ENCODE results near the gene HRH2.

HRH2 gene

DNA sequence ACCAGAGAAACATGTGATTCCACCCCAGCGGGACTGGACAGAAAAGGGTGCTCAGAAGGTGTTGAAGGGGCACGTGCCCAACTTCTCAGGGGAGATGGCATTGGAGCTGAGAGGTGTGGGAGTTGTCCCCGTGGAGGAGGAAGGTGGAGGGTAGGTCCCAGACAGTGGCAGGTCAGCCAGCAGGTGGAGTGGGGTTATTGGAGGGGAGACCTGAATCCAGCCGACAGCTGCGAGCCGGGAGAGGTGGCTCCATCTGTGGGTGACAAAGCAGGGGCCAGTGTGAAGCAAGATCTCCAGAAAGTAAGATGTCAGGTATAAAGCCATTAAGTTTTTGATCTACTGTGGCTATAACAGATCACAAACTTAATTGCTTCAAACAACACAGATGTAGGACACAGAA lies 75.1 kb downstream of the HRH2 start:
- TF ChIP-seq GATA1 (IDR thresholded peaks at IDR 0.05; ENCODE audit: low read depth, low read length) = no peak
- TF ChIP-seq POLR2A (IDR thresholded peaks at IDR 0.05; ENCODE audit: low read length) = no peak
- DNase-seq = no peak

DNA sequence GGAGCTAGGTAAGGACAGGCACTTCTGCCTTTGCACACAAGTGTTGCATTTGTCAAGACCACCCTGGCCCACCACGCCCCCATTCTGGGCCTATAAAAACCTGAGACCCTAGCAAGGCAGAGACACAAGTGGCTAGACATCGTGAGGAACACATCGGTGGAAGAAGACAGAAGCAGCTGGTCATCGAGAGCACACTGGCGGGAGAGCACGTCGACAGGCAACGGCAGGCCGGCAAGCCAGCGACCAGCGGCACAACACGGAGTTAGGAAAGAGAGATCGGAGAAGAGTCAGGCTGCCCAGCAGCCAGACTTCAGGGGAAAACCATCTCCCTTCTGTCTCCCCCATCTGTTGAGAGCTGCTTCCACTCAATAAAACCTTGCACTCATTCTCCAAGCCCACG lies 76.1 kb downstream of the HRH2 start:
- TF ChIP-seq GATA1 (IDR thresholded peaks at IDR 0.05; ENCODE audit: low read depth, low read length) (no peak), POLR2A (IDR thresholded peaks at IDR 0.05; ENCODE audit: low read length) (no peak)
- DNase-seq = no peak

DNA sequence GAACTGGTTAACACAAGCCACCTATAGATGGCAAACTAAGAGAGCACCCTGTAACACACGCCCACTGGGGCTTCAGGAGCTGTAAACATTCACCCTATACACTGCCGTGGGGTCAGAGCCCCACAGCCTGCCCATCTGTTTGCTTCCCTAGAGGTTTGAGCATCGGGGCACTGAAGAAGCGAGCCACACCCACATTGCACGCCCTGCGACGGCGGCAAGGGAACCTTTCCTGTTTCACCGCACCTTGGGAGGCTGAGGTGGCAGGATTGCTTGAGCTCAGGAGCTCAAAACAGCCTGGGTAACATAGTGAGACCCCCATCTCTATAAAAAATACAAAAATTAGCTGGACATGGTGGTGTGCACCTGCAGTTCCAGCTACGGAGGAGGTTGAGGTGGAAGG lies 76.6 kb downstream of the HRH2 start:
- TF ChIP-seq POLR2A (IDR thresholded peaks at IDR 0.05; ENCODE audit: low read length) (no peak), GATA1 (IDR thresholded peaks at IDR 0.05; ENCODE audit: low read depth, low read length) (no peak)
- DNase-seq = no peak

DNA sequence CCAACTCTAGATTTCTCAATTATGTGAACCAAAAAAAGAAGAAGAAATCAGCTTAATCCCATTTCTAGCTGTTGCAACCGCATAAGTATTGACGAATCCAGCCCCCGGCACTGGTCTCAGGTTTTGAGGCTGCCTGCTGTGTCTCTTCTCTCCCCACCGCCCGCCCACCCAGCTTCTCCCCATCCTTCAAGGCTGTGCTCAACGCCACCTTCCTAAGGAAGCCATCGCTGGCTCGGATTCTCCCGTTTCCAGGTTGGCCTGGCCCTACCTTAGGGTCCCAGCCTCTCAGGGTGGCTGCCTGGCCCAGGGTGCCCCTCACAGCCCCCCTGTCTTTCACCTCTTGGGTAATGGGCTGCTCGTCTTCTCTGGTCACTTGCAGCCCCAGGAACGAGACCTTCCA lies 77.8 kb downstream of the HRH2 start:
- no peak for DNase-seq
- TF ChIP-seq POLR2A (IDR thresholded peaks at IDR 0.05; ENCODE audit: low read length) = no peak
- TF ChIP-seq GATA1 (IDR thresholded peaks at IDR 0.05; ENCODE audit: low read depth, low read length) = no peak

DNA sequence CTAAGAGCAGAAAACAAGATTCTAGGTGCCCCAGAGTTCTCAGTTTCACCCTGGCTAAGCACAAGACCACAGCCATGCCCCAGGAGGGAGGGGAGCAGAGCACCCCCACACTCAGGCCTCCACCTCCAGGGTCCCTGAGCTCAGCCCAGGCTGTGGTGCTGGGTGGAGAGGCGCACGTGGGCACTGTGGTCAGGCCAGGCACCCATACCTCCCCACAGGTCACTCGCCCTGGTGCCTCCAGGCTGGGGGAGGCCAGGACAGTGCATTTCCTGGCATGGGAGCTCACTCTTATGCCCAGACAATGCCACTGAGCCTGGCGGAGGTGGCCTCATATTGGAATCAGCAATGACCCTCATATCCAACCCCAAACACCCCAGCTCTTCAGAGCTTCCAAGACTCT lies 78.8 kb downstream of the HRH2 start:
- no peak for TF ChIP-seq POLR2A (IDR thresholded peaks at IDR 0.05; ENCODE audit: low read length)
- TF ChIP-seq GATA1 (IDR thresholded peaks at IDR 0.05; ENCODE audit: low read depth, low read length) = no peak

DNA sequence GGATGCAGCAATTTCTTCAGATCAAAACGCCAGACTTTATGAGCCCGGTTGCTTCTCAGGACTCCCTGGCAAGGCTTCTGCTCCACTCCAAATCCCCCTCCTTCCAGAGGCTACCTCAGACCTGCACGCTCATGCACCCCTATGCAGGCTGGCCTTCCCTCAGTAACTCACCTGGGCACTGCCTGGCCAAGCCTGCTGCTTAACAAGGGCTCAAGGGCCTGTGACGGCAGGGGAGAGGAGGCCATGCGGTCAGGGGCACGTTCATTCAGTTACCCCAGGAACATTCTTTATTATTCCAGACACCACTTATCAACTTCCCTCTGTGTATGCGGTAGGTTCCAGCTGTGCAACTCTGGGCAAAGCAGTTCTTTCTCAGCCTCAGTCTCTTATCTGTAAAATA lies 79.6 kb downstream of the HRH2 start:
- DNase-seq = no peak
- no peak for TF ChIP-seq GATA1 (IDR thresholded peaks at IDR 0.05; ENCODE audit: low read depth, low read length)

More for the DNA sequence above, 78.8 kb downstream of the HRH2 start:
- DNase-seq = no peak

DNA sequence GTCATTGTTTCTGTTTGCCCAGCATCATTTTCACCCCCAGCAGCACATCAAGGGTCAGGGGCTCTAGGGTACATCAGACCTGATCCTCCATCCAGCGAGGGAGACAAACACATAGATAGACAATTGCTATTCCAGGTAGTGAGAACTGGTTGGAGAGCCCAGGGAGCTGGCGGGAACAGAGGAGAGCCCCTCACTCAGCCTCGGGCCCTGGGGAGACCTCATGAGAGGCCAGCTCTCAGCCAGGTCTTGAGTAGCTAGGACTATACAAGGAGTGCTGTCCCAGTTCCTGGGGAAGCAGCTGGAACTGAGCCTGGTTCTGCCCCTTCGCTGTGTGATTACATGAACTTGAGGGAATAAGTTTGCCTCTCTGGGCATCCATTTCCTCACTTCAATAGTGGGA lies 80.3 kb downstream of the HRH2 start:
- TF ChIP-seq POLR2A (IDR thresholded peaks at IDR 0.05; ENCODE audit: low read length) (no peak), GATA1 (IDR thresholded peaks at IDR 0.05; ENCODE audit: low read depth, low read length) (no peak)
- no peak for DNase-seq

DNA sequence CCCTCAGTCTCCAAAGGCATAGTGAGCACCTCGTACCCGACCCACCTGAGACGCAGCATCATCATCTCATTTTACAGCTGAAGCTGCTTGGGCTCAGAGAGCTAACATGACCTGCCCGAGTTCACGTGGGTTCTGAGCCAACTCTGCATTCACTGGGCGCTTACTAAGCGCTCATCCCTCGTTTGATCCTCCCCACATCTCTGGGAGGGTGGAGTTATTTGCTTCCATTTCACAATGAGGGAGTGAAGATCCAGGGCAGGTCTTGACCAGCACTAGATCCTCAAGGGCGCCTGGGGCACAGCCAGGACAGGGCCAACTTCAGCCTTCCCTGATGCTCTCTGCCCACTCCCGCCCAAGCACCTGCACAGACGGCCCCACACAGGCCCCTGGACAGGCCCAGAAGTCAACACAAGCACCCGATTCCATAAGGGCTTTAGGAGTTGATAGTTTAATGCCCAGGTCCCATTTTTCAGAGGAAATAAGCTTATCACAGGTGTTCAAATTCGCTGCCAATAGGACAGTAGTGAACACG lies 80.8 kb downstream of the HRH2 start:
- DNase-seq = no peak
- TF ChIP-seq GATA1 (IDR thresholded peaks at IDR 0.05; ENCODE audit: low read depth, low read length) (no peak), POLR2A (IDR thresholded peaks at IDR 0.05; ENCODE audit: low read length) (no peak)

DNA sequence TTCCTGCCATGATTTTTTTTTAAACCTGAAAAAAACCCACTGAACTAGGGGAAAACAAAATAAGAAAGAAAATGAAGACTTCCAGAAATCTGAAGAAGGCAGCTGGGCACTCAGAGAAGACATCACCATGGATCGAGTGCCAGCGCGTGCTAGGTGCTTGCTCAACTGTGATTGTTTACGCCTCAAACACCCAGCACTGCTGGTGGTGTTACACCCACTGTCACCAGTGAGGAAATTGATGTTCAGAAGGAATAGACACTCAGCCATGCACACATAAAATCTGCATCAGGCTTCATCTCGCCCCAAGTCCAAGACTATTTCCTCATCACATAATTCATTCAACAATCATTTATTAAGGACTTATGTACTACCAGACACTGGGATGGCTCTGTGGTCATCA lies 82.1 kb downstream of the HRH2 start:
- TF ChIP-seq POLR2A (IDR thresholded peaks at IDR 0.05; ENCODE audit: low read length) (no peak), GATA1 (IDR thresholded peaks at IDR 0.05; ENCODE audit: low read depth, low read length) (no peak)
- DNase-seq = no peak

DNA sequence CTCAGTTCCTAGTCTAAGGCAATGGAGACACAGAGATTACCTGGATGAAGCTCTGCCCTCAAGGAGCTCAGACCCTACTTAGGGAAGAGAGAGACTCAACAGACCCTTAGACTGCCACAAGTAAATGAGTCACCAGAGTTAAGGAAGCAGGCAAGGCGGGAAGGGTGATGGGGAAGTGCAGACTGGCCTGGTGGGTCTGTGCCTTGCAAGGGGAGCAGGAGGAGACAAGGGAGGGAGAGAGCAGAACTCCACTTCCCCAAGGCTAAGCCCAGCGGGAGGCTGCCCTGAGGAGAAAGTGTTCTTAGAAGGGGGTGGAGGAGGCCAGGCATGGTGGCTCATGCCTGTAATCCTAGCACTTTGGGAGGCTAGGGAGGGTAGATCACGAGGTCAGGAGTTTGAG lies 83.7 kb downstream of the HRH2 start:
- TF ChIP-seq GATA1 (IDR thresholded peaks at IDR 0.05; ENCODE audit: low read depth, low read length) = no peak
- TF ChIP-seq POLR2A (IDR thresholded peaks at IDR 0.05; ENCODE audit: low read length) = no peak
- DNase-seq = no peak

DNA sequence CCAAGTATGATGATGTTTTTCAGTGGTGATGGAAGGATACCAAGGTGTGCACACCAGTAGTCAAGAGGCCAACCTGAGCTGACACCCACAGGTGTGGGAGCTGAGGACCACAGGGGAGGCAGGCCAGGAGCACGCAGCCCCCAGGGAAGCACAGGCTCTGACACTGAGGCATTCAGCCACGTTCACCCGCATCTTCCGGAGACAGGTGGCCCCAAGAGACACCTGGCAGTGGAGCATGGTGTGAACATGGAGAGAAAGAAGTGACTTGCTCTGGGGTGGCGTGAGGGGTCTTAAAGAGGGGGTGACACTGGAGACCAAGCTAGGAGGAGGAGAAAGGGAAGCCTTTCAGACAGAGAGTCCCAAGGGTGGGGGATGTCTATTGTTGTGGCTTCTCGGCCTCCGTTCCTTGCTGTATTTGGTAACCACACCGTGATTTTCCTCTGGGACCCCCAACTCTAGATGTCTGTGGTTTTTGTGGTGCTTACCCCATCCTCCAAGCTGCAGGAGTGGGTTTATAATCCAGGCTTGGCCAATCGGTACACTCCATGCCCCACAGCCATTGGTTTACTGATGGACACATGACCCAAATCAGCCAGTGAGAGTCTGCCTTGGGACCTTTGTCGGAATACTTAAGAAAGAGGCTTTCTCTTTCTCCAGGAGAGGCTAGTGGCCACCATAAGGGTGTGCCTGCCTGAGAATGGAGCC lies 84.6 kb downstream of the HRH2 start:
- TF ChIP-seq GATA1 (IDR thresholded peaks at IDR 0.05; ENCODE audit: low read depth, low read length) (no peak), POLR2A (IDR thresholded peaks at IDR 0.05; ENCODE audit: low read length) (no peak)
- no peak for DNase-seq

DNA sequence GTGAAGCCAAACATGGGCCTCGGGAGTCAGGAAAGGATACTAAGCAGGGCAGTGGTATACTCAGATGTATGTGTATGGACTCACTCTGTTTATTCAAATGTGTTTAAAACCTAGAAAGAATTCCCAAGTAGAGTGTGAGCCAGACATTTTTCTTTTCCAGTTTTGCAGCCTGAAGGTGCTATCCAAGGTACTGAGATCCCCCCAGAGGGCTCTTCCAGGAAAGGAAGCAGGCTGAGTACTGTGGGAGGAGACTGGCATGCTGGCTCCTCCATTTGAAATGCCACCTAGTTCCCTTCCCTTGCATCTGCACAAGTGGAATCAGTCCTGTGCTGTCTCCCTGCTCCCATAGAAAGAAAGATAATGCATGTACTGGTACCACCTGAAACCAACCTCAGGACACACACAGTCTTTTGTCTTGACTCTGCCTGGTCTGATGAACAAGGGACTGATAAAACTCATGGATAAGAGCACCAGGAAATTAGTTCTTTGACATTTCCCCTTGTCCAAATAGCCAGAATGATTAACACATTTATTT lies 85.9 kb downstream of the HRH2 start:
- no peak for DNase-seq
- no peak for TF ChIP-seq POLR2A (IDR thresholded peaks at IDR 0.05; ENCODE audit: low read length)
- no peak for TF ChIP-seq GATA1 (IDR thresholded peaks at IDR 0.05; ENCODE audit: low read depth, low read length)

DNA sequence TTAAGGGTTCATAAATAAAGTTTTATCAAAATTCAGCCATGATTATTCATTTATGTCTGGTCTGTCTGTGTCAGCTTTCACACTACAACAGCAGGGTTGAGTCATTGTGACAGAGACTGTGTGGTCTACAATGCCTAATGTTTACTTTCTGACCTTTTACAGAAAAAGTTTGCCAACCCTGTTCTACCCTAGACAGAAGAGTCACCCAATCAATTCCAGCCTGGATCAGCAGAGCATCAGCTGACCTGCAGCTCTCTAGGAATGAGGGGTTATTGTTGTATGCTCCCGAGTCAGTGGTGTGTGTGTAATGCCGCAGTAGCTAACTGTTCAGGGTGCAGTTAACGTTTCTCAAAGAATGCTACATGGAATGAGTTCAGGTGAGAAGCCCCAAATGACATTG lies 87.3 kb downstream of the HRH2 start:
- no peak for DNase-seq
- no peak for TF ChIP-seq POLR2A (IDR thresholded peaks at IDR 0.05; ENCODE audit: low read length)
- no peak for TF ChIP-seq GATA1 (IDR thresholded peaks at IDR 0.05; ENCODE audit: low read depth, low read length)

DNA sequence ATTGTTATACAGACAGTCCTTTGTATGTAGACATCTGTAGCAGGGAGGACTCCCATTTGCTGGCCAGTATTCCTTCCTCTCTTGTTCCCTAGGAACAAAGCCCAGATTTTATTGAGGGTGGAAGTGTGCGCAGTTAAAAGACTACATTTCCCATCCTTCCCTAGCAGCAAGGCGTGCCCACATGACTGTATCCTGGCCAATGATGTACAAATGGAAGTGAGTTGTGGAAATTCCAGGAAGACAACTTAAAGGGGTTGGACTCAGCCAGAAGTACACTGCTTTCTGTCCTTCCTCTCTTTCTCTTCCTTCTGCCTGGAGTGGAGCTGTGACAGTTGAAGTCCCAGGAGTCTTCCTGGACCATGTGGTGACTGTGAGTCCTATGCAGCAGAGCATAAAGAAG lies 89.0 kb downstream of the HRH2 start:
- DNase-seq = no peak
- TF ChIP-seq GATA1 (IDR thresholded peaks at IDR 0.05; ENCODE audit: low read depth, low read length) (no peak), POLR2A (IDR thresholded peaks at IDR 0.05; ENCODE audit: low read length) (no peak)

DNA sequence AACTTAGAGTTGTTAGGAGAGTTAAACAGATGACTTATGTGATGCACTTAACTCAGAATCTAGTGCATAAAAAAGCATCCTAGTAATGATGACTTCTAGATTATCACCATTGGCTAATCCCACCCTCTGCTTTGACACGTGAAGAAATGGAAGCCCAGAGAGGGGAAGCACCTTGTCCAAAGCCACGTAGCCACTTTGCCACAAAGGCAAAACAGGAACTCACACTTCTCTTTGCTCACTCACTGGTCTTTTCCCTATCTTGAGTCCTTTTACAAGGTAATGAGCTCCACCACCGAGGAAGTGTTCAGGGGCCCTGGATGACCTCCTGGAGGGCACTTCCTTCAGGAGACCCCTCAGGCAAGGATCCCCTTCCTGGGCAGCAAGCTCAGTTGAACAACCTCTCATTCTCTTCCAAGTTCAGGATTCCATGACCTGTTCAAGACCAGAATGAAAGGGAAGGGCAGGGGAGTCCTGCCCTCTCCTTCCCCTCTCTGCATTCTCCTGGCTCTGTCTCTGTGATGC lies 89.7 kb downstream of the HRH2 start:
- no peak for TF ChIP-seq POLR2A (IDR thresholded peaks at IDR 0.05; ENCODE audit: low read length)
- no peak for TF ChIP-seq GATA1 (IDR thresholded peaks at IDR 0.05; ENCODE audit: low read depth, low read length)
- DNase-seq = no peak
